ENCODE data around the gene FNIP2.
"Not testable (repeated sequence)": the region's sequence is repeated elsewhere in the genome, so short reads cannot be mapped to it uniquely, and the experiment has no call there.

FNIP2 gene

DNA sequence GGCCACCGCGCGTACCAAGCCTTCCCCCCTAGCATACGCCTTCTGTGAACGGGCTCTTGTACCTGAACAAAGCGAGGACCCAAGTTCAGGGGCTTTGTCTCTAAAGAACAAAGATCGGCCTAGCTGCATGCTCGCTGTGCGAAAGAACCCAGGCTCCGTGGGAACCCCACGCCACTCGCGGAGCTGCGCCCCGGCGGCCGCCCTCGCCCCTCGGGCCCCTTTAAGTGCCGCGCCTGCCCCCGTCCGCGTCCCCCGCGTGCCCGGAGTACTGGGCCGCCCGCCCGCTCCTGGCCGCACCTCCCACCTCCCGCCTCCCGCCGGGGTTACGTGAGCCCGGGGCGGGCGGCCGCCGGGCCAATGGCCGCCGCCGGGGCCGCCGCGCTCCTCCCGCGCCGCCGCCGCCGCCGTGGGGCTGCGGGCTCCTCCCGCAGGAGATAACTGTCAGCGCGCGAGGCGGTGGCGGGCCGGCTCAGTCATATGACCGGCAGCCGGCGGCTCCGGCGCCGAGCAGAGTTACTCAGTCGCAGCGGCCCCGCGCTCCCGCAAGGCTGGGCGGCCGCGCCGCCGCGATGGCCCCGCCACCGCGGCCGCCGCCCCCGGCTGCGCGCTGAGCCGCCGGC, at the start of gene FNIP2:
TSS of gene FNIP2 (plus strand) at position 472 of the 620 bp plus-strand sequence. CDS start 187 bp downstream, outside the sequence.
- DNase-seq (ENCODE audit: low read depth in 2 of 2): peak; percentile 14 to 69

DNA sequence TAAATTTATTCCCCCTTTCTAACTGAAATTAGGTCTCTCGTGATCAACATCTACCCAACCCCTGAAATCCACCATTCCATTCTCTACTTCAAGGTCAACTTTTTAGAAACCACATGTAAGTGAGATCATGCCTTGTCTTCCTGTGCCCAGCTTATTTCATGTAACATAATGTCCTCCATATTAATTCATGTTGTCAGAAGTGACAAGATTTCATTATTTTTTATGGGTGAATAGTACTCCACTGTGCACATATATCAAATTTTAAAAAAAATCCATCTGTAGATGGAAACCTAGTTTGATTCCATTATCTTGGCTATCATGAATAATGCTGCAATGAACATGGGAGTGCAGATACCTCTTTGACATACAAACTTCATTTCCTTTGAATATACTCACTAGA, 47.1 kb upstream of the FNIP2 start:
- DNase-seq (ENCODE audit: low read depth in 2 of 2): no peak

DNA sequence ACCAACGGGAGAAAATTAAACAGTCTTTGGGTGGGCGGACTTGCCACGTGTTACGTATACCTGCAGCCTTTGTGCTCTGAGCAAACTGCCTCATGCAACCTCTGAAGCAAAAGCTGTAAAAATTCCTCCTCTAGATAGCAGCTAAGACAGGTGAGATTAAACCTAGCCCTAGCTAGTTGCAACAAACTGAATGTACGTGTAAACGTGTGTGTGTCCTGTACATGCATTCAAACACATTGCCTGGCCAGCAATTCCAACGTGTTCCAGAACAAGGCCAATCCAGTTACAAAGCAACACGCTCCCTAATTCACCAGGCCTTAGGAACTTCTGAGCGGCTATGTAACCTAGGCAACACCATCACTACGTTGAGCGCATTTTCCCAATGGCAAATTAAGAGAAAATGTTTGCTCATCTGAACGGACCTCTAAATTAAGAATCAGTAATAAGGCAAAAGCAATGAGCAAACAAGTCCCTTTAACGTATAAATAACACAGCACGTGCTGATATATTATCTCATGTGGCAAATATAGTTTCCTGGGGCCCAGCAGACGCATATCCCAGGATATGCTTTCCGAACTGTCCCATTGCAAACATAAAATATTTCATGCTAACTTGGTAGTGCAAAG, 46.4 kb upstream of the FNIP2 start:
- DNase-seq (ENCODE audit: low read depth in 2 of 2): no peak

- DNase-seq (ENCODE audit: low read depth in 2 of 2): peak; percentile 66 to 77
Observed at GRCh38 chr4:158722917-158723793, 45.7 kb upstream of the FNIP2 start, which contains the start of gene PPID. PPID (minus strand) TSS chr4:158723396; CDS start chr4:158723288, 108 bp downstream.

- DNase-seq (ENCODE audit: low read depth in 2 of 2): no peak
Observed at GRCh38 chr4:158724637-158725036, 44.2 kb upstream of the FNIP2 start.

DNA sequence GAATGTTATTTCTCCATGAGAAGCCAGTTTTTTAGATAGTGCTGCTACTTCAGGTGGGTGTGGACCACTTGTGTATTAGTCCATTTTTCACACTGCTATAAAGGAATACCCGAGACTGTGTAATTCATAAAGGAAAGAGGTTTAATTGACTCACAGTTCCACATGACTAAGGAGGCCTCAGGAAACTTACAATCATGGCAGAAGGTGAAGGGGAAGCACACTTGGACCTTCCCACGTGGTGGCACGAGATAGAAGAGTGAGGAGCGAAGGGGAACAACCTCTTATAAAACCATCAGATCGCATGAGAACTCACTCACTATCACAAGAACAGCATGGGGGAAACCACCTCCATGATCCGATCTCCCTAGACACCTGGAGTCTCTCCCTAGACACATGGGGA, 42.2 kb upstream of the FNIP2 start:
- no peak for DNase-seq (ENCODE audit: low read depth in 2 of 2)

DNA sequence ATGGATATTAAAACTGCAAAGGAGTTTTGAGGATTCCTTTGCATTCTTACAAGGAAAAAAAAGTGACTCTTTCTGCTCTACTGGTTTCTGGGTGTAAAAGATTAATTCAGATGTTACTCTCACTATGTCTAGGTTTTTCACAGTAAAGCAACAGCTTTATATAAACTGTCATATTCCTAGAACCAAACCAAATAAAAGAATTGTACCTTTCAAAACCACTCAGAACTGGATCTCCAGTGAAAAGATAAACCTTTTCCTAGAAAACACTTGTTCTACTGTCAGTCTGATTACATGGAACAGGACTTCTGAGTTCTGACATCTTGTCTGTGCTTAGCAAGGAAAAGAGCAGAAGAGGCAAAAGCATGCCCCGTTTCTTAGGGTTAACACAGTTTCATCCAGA, 40.6 kb upstream of the FNIP2 start:
- no peak for DNase-seq (ENCODE audit: low read depth in 2 of 2)

DNA sequence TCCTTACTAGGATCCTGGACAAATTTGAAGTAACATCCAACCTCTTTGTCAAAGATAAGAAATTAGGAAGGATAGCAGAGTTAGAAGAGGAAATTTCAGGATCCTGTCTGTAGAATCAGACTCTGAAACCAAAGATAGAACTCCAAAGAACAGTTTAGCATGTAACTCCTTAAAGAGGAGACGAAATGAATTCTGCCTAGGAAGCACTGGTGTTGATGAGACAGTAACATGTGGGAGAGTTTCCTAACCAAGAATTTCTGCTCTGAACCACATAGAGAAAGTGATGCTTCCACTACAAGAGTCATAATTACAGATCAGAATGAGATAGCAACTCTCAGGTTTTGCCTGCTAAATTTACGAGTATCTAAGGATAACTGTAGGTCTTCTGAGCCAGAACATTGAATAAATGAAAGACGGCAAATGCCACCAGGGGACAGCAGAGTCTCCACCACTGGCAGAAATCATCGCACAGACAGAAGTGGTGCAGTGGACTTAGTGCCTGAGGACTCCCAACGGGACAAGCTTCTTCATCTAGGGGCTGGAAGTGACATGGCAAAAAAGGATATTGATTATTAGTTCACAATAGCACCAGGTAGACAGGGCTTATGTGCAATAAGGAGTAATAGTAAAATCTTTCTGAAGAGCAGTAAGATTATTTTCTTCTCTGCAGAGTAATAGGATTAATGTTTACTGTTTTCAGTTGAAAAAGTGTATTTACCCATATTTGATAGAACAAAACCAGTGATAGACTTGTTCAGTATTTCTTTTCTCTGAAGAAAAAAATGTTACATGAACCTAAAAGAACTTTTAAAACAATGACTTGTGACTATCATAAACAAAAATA, 38.9 kb upstream of the FNIP2 start:
- peak in 1 of 2 donors; percentile 19 for DNase-seq (ENCODE audit: low read depth in 2 of 2)

- DNase-seq (ENCODE audit: low read depth in 2 of 2): no peak
Observed at GRCh38 chr4:158738866-158739265, 30.0 kb upstream of the FNIP2 start.

- no peak for DNase-seq (ENCODE audit: low read depth in 2 of 2)
Observed at GRCh38 chr4:158739600-158739999, 29.2 kb upstream of the FNIP2 start.

DNA sequence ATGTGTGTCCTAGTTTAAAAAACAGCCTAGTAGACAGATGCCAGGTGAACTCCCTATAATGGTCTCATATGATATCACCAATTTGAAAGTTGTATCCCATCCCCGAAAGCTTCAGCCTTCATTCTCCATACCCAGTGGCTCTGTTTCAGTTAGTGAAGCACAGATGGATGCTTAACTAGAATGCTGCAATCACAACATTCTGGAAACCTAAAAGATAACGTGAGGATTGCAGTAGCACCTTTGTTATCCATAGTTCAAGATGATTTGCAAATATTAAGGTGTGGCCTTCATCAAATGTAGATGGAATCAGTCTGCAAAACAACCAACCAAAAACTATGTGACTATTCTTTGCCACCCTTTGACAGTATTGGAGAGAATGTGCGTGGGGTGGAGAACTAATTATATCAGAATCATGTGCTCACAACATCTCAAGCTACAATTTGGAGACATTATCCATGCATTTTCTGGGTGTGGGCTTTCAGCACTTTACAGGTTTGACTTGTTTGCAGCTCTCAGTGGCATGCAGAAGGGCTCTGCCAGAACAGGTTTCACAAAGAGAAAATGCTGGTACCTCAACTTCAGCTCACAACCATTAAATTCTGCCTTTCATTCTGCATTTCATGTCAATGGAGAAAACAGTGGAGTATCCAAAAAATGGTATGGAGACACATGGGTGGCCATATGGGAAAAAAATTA, 27.4 kb upstream of the FNIP2 start:
- DNase-seq (ENCODE audit: low read depth in 2 of 2): no peak

DNA sequence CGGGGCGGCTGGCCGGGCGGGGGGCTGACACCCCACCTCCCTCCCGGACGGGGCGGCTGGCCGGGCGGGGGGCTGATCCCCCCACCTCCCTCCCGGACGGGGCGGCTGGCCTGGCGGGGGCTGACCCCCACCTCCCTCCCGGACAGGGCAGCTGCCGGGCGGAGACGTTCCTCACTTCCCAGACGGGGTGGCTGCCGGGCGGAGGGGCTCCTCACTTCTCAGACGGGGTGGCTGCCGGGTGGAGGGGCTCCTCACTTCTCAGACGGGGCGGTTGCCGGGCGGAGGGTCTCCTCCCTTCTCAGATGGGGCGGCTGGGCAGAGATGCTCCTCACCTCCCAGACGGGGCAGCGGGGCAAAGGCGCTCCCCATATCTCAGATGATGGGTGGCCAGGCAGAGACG, 22.3 kb upstream of the FNIP2 start:
- not testable (repeated sequence) for DNase-seq (ENCODE audit: low read depth in 2 of 2)

- DNase-seq (ENCODE audit: low read depth in 2 of 2): no peak
Observed at GRCh38 chr4:158750379-158750778, 18.4 kb upstream of the FNIP2 start.

- no peak for DNase-seq (ENCODE audit: low read depth in 2 of 2)
Observed at GRCh38 chr4:158754385-158755180, 14.2 kb upstream of the FNIP2 start.

GRCh38 chr4:158755819-158756218, 13.0 kb upstream of the FNIP2 start:
- not testable (repeated sequence) for DNase-seq (ENCODE audit: low read depth in 2 of 2)

GRCh38 chr4:158756588-158756987, 12.2 kb upstream of the FNIP2 start:
- DNase-seq (ENCODE audit: low read depth in 2 of 2): no peak

GRCh38 chr4:158758142-158758541, 10.7 kb upstream of the FNIP2 start:
- no peak for DNase-seq (ENCODE audit: low read depth in 2 of 2)

- no peak for DNase-seq (ENCODE audit: low read depth in 2 of 2)
Observed at GRCh38 chr4:158758703-158759102, 10.1 kb upstream of the FNIP2 start.

DNA sequence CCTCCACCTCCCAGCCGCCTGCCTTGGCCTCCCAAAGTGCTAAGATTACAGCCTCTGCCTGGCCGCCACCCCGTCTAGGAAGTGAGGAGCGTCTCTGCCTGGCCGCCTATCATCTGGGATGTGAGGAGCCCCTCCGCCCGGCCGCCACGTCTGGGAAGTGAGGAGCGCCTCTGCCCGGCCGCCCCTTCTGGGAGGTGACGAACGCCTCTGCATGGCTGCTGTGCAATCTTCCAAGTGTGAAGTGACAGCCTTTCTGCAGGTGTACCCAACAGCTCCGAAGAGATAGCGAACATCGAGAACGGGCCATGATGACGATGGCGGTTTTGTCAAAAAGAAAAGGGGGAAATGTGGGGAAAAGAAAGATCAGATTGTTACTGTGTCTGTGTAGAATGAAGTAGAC, 9.3 kb upstream of the FNIP2 start:
- not testable (repeated sequence) for DNase-seq (ENCODE audit: low read depth in 2 of 2)

GRCh38 chr4:158760866-158761265, 8.0 kb upstream of the FNIP2 start:
- DNase-seq (ENCODE audit: low read depth in 2 of 2): no peak

Measured in stimulated activated CD8-positive, alpha-beta memory T cell treated with anti-CD3 and anti-CD28 coated beads, Interleukin-7, amount 100 ng/mL, for 4 hours (primary cell).